ENCODE results near the gene HOTAIR.
A peak's percentile ranks its signal among the peaks of the same experiment; 100 is the strongest.

Gene HOTAIR

GRCh38 chr12:53976172-53976822 is 1.5 kb upstream of the HOTAIR start:
- DNase-seq (ENCODE audit: low spot score) = no peak

GRCh38 chr12:53975479-53976152 is 862 bp upstream of the HOTAIR start:
- DNase-seq (ENCODE audit: low spot score) = no peak

GRCh38 chr12:53975064-53975471 is 314 bp upstream of the HOTAIR start:
- no peak for DNase-seq (ENCODE audit: low spot score)

- DNase-seq (ENCODE audit: low spot score) = no peak
These were observed 1.3 kb downstream of the HOTAIR start for GRCh38 chr12:53973236-53974042.

GRCh38 chr12:53972722-53973235 is 2.0 kb downstream of the HOTAIR start, which contains the start of gene HOXC11:
TSS of gene HOXC11 (plus strand) at chr12:53973126. CDS start at chr12:53973242, 116 bp downstream.
- DNase-seq (ENCODE audit: low spot score) = no peak

- DNase-seq (ENCODE audit: low spot score) = no peak
These were observed 2.5 kb downstream of the HOTAIR start for GRCh38 chr12:53972152-53972702.

- DNase-seq (ENCODE audit: low spot score) = no peak
These were observed 3.1 kb downstream of the HOTAIR start for GRCh38 chr12:53971686-53972085.

GRCh38 chr12:53971129-53971528 is 3.6 kb downstream of the HOTAIR start:
- DNase-seq (ENCODE audit: low spot score) = no peak

GRCh38 chr12:53970451-53970850 is 4.3 kb downstream of the HOTAIR start:
- no peak for DNase-seq (ENCODE audit: low spot score)

GRCh38 chr12:53969588-53970259 is 5.0 kb downstream of the HOTAIR start:
- DNase-seq (ENCODE audit: low spot score) = no peak

GRCh38 chr12:53968214-53969127 is 6.3 kb downstream of the HOTAIR start:
- DNase-seq (ENCODE audit: low spot score) = no peak

- no peak for DNase-seq (ENCODE audit: low spot score)
These were observed 7.3 kb downstream of the HOTAIR start for GRCh38 chr12:53967421-53967925.

- DNase-seq (ENCODE audit: low spot score) = no peak
These were observed 8.2 kb downstream of the HOTAIR start for GRCh38 chr12:53966385-53967133.

GRCh38 chr12:53966085-53966384 is 8.7 kb downstream of the HOTAIR start:
- no peak for DNase-seq (ENCODE audit: low spot score)

- no peak for DNase-seq (ENCODE audit: low spot score)
These were observed 9.3 kb downstream of the HOTAIR start for GRCh38 chr12:53965281-53966084.

GRCh38 chr12:53964315-53964713 is 10.4 kb downstream of the HOTAIR start:
- no peak for DNase-seq (ENCODE audit: low spot score)

GRCh38 chr12:53963434-53964314 is 11.1 kb downstream of the HOTAIR start:
- peak; percentile 51 for DNase-seq (ENCODE audit: low spot score)

- DNase-seq (ENCODE audit: low spot score) = no peak
These were observed 11.7 kb downstream of the HOTAIR start for GRCh38 chr12:53963005-53963404.

Data from LoVo (cell line).